Measurements from ENCODE around the gene ALLC.

Gene ALLC

GRCh38 chr2:3751251-3751650 lies 93.3 kb downstream of the ALLC start:
- no peak for DNase-seq (ENCODE audit: low read depth)

DNA sequence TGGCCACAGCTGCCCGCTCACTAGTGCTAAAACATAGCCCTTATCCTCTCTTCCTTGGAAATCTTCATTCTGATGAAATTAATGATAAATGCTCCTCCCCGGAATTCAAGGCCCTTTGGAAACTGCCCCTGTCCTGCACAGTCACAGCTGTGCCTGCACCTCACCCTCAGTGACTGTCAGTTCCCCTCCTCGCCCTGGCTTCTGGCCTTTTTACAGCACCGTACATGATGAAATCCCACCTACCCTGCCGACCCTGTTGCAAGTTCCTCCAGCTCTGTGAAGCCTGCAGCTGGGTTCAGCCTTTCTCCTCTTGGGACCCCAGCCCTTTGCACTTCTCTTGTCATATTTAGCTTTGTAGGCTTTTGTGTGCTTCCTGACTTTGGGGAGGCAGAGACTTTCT lies 93.8 kb downstream of the ALLC start:
- DNase-seq (ENCODE audit: low read depth), result no peak
